Activated naive CD4-positive, alpha-beta T cell treated with anti-CD3 and anti-CD28 coated beads, Interleukin-2, amount 50 U/mL, for 72 hours (primary cell): ENCODE data around the gene TNS3. TPM values are rescaled to one million over a fixed set of nuclear protein-coding genes. Genes with fewer than 3 reads are reported as not detected.

Source experiments
- ATAC-seq, 2 donors: fragments of 150-1000 bp; cut with Tn5 transposase; 2 replicates each; pipeline ENCODE4 v1.10.0; 2021; ENCODE audit warnings: mild to moderate bottlenecking in 2 of 2, moderate library complexity in 2 of 2
- DNase-seq, 2 donors: peaks; one replicate each; pipeline ENCODE4 v3.0.0; 2021 to 2022; ENCODE audit warnings: low spot score in 2 of 2
- H3K27ac Mint-ChIP-seq, 2 donors: one replicate each; pipeline ENCODE4 v1.8.0; 2022; ENCODE audit warnings: mild to moderate bottlenecking in 2 of 2, mixed read lengths in 2 of 2
- H3K36me3 Mint-ChIP-seq, 2 donors: one replicate each; pipeline ENCODE4 v1.8.0; 2022; ENCODE audit warnings: mixed read lengths in 2 of 2
- H3K9me3 Mint-ChIP-seq, 2 donors: one replicate each; pipeline ENCODE4 v1.8.0; 2022; ENCODE audit warnings: mixed read lengths in 2 of 2
- total RNA-seq, 2 donors: library from RNA; stranded (reverse); gene quantifications; one replicate each; pipeline ENCODE4 v1.2.3, GENCODE V29; 2022

Gene TNS3
- 1 to 10 TPM in 1 of 2 donors, under 1 TPM in 1; 0.23 to 1.7 TPM for total RNA-seq

DNA sequence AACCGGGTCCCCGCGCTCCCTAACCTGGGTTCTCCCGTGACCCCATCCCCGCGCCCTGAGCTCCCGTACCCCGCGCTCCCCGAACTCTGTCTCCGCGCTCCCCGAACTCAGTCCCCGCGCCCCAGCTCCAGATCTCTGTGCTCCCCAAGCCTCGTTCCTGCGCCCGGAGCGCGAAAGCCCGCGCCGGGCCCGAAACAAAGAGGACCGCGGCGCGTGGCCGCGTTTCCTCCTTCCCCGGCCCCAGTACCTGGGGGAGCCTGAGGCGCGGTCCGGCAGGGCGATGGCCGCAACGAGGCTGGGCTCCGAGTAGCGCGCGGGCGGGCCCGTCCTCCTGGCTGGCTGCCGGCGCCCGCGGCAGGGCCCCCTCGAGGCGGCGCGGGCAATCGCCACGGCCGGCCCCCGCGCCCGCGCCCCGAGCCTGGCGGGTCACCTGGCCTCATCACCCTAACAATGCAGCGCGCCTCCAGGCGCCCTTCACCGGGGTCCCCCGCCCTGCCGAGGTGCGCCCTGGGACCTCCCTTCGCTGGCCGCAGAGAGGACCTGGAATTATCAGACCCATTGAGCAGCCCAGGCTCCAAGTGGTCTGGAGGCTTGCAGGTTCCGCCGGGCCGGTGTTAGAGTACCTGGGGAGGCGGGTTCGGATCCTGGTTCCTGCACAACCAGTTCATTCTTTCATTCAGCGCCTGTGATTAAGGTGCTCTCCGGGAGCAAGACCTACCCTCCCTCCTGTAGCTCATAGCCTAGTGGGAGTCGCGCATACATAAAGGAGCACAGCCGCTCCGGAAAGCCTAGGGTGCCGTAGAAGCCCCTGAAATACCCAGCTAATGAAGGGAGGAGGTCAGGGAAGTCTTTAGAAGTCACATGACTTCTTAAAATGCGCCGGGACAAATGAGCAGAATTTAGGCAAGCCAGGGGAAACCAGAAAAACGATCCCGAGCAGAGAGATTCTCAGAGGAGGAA lies at the start of gene TNS3:
TSS of gene TNS3 (minus strand) at position 308 of the 960 bp plus-strand sequence. CDS start 142,475 bp downstream, outside the sequence.
- Mint-ChIP-seq H3K36me3 (peaks cover 6 to 16% of the 10 kb centered on the region in 2 donors), H3K9me3 (peaks cover 0 to 5% of the 10 kb centered on the region in 2 donors), H3K27ac (no peak within 1 kb of the TSS)
- DNase-seq (no peak), ATAC-seq (no peak)

DNA sequence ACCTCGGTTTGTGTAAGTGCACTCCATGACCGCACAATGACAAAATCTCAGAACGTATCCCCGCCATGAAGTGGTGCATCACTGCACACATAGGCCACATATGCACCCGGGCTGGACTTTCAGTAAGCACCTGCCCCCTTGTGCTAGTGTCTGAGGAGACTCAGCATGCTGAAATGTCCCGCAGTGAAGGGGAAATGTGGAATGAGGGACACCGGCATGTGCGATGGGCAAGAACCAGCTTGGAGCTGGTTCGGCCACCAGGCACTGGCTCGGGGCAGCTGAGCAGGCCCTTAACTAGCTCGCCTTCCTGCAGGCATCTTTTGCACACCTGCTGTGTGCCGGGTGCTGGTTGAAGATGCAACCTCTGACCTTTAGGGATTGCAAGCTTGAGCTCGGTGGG lies 49.8 kb upstream of the TNS3 start:
- no peak overlapping the region for H3K27ac Mint-ChIP-seq
- no peaks in the 10 kb centered on the region for H3K36me3 Mint-ChIP-seq
- H3K9me3 Mint-ChIP-seq: no peaks in the 10 kb centered on the region
- no peak for DNase-seq
- no peak for ATAC-seq

DNA sequence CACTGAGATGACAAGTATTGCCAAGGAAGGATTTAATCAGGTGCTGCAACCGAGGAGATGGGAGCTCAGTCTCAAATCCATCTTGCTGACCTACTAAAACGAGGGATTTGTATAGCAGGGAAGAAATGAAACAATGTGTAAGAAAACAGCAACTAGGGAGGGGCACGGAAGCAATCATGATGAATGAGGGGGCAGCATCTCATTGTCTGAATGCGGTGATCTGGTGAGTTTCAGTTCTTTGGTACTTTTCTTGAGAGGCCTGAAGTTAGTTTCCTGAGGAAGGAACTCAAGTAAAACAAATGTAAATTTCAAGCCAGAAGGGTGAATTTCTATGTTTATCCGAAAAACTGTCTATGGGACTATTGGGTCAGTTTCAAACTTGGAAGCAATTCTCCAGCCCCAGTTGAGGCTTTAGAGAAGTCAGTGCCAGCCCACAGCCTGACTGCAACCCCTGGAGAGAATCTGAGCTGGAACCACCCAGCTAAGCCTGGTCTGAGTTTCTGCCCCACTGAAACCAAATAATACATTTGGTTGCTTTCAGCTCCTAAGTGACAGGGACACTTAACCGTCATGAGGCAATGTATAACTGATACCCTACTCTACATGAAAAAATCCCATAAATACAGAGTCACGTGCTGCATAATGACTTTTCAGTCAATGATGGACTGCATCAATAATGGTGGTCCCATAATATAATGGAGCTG lies 45.8 kb upstream of the TNS3 start:
- ATAC-seq (no peak), DNase-seq (no peak)
- Mint-ChIP-seq H3K9me3 (no peaks in the 10 kb centered on the region), H3K36me3 (no peaks in the 10 kb centered on the region), H3K27ac (no peak overlapping the region)

DNA sequence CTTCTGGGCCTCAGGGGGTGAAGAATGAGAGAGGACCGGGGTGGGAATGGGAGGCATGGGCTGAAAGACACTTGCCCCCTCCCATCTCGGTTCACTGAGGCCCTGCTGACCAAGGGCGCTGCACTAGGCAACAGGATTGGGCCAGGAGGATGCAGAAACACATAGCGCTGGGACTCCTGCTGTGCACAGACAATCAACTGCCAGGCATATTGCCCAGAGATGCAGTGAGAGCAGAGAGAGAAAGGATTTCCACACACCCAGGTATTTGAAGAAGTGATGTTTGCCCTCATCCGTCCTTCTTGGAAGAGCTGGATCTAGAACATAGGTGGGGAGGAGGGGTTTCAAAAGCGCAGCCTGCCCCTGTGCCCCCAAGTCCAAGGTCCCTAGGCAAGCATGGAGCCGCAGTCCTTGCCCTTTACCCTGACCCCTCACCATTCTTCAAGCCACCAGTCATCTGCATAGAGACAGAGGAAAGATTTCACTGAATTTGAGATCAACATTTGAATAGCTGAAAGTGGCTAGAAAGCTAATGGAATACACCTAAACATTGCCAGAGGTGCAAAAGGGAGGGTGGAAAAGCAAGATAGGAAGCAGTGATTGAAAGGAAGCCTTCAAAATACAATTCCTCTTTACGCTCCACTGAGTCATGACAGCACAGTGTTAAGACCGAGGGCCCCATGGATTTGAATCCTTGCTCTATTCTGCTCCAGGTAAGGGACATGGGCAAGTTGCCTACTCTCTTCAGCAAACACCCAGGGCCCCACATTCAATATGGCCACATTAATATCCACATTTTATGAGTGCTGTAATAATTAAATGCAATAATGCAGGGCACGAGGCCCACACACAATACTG lies 44.2 kb upstream of the TNS3 start:
- Mint-ChIP-seq H3K9me3 (no peaks in the 10 kb centered on the region), H3K36me3 (no peaks in the 10 kb centered on the region), H3K27ac (no peak overlapping the region)
- no peak for ATAC-seq
- no peak for DNase-seq

DNA sequence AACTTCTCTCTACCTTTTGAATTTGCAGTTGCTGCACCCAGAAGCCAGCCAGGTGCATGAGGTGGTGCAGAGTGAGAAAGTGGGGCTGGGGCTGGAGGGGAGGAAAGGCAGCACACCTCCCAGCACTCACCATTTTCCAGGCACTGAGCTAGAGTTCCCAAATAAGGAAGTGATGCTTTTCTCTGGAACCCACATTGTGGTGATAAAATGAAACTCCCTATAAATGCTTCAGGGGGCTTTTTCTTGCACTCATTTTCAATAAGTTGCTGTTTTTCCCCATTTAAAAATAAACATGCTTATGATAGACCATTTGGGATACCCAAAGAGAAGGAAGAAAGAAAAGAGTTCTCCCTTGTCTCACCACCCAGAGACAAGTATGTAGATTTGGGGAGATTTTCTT lies 42.8 kb upstream of the TNS3 start:
- no peaks in the 10 kb centered on the region for H3K9me3 Mint-ChIP-seq
- H3K27ac Mint-ChIP-seq: no peak overlapping the region
- DNase-seq (no peak), ATAC-seq (no peak)
- H3K36me3 Mint-ChIP-seq: no peaks in the 10 kb centered on the region

DNA sequence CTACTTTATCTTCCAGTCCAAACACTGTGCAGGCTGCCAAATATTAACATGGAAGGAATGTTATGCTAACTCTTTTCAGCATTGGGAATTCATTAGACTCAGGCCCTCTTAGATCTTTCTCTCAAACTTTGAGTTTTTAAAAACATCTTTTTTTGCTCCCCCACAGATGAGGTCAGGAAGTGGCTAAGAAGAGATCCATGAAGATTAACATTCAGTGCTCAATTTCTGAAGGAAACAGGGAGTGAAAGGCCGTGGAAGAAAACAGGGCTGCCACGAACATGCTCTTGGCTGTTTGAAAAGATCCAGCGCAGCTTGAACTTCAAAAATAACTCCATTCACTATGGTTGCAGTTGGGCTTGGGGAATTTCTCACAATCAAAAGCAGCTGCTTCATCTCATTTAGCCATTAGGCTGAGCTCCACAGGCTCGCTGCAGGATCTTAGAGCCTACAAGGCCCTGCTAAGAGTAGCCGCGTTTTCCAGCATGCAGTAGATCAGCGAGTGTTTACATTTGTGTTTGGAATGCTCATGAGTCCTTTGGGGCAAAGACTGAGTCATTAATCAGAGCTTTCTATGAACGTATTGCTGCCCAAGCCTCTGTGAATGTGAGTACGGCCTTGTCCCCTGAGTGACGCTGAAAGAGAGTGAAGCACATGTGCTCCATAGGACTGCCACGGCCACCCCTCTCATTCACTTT lies 41.2 kb upstream of the TNS3 start:
- no peaks in the 10 kb centered on the region for H3K36me3 Mint-ChIP-seq

DNA sequence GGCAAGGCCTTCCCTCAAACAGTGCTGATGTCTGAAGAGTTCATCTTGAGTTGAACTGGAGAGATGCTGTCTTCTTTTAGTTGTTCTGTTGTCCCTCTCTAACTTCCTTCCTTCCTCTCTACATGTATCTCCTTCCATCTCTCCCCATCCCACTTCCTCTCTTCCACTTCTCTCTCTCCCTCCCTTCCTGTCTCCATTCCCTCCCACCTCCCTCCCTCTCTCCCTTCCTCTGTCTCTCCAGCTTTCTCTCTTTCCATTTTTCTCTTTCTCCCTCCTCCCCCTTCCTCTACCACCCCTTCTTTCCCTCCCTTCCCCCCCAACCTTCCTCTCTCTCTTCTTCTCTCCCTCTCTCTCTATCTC lies 40.7 kb upstream of the TNS3 start:
- H3K27ac Mint-ChIP-seq: peak overlapping the region in 1 of 2 donors; percentile 86
- ATAC-seq (no peak), DNase-seq (no peak)
- H3K9me3 Mint-ChIP-seq: no peaks in the 10 kb centered on the region
- no peaks in the 10 kb centered on the region for H3K36me3 Mint-ChIP-seq

More for the DNA sequence above, 41.2 kb upstream of the TNS3 start:
- peak overlapping the region in 1 of 2 donors; percentile 86 for H3K27ac Mint-ChIP-seq
- DNase-seq: no peak
- H3K9me3 Mint-ChIP-seq: no peaks in the 10 kb centered on the region
- ATAC-seq: no peak

DNA sequence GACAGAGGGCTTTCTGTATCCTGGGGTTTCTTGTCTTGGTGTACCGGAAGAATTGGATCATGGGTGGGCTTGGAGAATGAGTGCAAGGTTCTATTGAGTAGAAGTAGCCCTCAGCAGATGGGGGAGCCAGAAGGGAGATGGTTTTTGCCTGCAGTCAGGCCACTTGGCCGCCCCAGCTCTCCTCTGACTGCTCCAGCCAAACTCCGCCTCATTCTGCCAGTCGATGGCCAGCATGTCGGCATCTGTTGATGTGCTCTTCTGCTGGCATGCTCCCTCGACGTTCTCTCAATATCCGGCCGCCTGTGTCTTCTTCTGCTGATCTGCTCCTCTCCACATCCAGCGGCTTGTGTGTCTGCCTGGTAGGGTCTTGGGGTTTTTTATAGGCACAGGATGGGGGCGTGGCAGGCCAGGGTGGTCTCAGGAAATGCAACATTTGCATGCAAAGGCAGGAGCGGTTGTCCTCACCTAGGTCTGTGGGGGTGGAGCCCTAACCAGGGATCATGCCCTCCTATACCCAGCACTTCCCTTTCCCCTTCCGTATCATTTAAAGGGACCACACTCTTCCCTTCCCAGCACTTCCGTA lies 40.2 kb upstream of the TNS3 start:
- no peak overlapping the region for H3K27ac Mint-ChIP-seq
- DNase-seq: no peak

DNA sequence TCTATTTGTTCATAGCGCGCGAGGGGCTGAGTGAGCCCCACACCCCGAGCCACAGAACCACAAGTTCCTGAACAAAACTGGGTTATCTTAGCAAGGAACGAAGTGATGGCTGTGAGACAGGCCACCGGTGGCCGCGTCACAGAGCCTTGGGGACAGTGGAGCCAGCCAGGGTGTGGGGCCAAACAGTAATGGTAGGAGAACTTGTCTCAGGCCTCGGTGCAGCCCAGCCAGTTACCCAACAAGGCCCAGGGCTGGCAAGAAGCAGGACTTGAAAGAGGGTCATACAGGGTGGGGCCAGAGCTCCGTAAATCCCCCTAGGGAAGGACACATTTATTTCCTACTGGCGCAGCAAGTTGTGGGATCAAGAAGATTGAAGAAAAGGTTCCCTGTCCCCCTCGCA lies 39.4 kb upstream of the TNS3 start:
- ATAC-seq (no peak), DNase-seq (no peak)
- no peak overlapping the region for H3K27ac Mint-ChIP-seq
- H3K36me3 Mint-ChIP-seq: no peaks in the 10 kb centered on the region
- H3K9me3 Mint-ChIP-seq: no peaks in the 10 kb centered on the region

More for the DNA sequence above, 40.2 kb upstream of the TNS3 start:
- H3K36me3 Mint-ChIP-seq: no peaks in the 10 kb centered on the region
- no peaks in the 10 kb centered on the region for H3K9me3 Mint-ChIP-seq
- ATAC-seq: no peak

DNA sequence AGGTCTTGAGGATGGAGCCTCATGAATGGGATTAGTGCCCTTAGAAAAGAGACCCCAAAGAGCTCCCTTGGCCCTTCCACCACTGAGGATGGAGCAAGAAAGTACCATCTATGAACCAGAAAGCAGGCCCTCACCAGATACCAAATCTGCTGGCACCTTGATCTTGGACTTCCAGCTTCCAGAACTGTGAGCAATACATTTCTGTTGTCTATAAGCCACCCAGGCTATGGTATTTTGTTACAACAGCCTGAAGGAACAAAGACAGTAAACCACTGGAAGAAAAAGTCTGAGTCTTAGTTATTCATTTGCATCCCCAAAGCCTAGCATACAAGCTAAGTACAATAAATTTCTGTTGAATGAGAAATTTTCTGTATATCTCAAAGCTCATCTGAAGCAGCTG lies 37.9 kb upstream of the TNS3 start:
- Mint-ChIP-seq H3K27ac (no peak overlapping the region), H3K36me3 (no peaks in the 10 kb centered on the region), H3K9me3 (no peaks in the 10 kb centered on the region)
- no peak for DNase-seq
- no peak for ATAC-seq

DNA sequence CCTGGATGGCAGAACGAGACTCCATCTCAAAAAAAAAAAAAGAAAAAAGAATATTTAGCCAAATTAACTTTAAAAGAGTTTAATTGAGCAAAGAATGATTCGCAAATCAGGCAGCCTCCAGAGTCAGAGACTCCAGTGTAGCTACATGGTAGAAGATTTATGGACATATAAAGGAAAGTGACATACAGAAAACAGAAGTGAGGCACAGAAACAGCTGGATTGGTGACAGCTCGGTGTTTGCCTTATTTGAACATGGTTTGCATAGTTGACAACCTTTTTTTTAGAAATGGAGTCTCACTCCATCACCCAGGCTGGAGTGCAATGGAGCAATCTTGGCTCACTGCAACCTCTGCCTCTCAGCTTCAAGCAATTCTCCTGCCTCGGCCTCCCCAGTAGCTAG lies 35.2 kb upstream of the TNS3 start:
- no peak overlapping the region for H3K27ac Mint-ChIP-seq
- H3K36me3 Mint-ChIP-seq: no peaks in the 10 kb centered on the region
- ATAC-seq (no peak), DNase-seq (no peak)
- H3K9me3 Mint-ChIP-seq: no peaks in the 10 kb centered on the region

DNA sequence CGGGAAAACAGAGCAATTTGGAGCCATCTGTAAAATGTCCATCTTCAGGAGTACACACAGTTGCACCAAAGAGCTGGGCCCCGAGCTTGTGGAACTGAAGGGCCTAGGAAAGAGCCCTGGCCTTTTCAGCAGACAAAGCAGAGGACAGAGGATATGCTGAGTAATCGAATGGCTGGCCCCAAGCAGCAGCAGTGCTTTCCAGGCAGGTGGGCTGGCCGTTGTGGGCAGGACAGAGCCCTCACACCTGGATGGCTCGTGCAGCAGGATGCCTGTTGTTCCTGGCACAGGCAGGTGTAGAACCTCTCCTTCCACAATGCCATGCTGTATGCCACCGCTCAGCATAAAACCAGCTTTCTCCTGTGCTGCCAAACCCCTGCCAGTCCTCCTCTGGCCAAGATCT lies 32.5 kb upstream of the TNS3 start:
- H3K36me3 Mint-ChIP-seq: no peaks in the 10 kb centered on the region
- no peak overlapping the region for H3K27ac Mint-ChIP-seq
- DNase-seq: no peak
- ATAC-seq: no peak
- no peaks in the 10 kb centered on the region for H3K9me3 Mint-ChIP-seq

DNA sequence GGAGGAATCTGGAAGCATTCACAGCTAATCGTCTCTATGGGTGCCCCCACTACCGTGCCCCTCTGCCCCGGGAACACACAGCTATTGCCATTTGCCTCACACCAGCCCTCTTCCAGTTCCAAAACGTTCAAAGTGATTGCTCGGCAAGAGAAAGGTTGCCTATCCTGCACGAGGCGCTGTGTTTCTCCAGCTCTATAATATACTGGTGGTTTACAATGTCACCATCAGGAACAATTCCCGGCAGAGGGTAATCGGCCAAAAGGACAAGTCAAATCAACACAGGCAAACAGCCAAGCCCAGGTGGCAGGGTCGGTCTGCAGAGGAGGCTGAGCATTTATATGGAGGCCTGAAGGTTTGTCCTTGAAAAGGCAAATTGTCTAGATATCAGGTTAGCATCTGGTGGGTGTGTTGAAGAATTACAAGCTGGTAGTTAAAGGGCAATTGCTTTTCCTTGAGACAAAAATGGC lies 29.2 kb upstream of the TNS3 start:
- Mint-ChIP-seq H3K36me3 (no peaks in the 10 kb centered on the region), H3K27ac (no peak overlapping the region), H3K9me3 (no peaks in the 10 kb centered on the region)
- ATAC-seq: no peak
- DNase-seq: no peak

DNA sequence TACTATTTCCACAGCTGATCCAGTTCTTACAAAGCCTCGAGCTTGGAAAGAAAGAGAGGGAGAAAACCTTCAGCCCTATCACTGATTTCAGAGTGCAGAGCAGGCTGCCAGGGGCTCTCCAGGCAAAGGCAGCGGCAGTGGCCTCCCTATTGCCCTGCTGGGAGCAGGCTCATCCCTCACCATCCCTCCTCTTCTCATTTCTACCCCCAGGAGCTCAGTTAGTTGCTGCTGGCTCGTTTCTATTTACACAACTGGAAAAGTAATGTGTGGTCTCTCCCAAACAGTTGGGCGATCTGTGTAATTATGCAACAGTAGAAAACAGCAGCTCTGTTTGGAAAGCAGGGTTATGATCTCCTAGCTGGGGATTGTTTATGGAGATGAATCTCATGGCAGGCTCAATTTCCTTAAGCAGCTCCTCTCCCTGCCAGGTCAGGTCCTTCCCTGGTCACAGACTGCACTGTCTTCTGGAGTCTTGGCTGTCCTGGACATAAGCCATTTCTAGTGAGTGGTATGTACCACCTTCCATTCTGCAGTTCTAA lies 28.7 kb upstream of the TNS3 start:
- no peak for DNase-seq
- Mint-ChIP-seq H3K27ac (no peak overlapping the region), H3K36me3 (no peaks in the 10 kb centered on the region), H3K9me3 (no peaks in the 10 kb centered on the region)
- no peak for ATAC-seq

DNA sequence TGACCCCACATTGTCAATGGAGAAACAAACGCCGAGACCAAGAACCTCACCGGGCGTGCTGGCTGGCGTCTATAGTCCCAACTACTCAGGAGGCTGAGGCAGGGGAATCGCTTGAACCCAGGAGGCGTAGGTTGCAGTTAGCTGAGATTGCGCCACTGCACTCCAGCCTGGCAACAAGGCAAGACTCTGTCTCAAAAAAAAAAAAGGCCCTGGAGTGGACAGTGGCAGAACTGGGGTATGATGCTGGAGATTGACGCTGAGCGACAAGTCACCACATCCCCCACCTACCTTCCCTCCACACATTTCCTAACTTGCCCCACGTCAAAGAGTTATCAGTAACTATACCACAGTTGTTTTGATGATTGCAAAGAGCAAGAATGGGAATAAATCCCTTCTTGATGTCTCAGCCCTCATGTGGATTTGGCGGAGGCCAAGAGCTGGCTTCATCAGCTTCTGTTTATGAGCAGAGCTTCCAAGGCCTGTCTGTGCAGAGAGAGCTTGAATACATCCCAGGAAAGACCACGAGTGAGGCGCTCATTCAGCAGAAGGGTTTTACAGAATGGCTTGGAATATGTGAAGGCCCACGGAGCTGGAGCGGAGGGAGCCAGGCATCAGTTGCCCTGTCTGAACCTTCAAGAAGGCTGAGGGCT lies 28.0 kb upstream of the TNS3 start:
- ATAC-seq (no peak), DNase-seq (no peak)
- no peaks in the 10 kb centered on the region for H3K36me3 Mint-ChIP-seq
- H3K27ac Mint-ChIP-seq: no peak overlapping the region
- H3K9me3 Mint-ChIP-seq: no peaks in the 10 kb centered on the region
